Esophagus muscularis mucosa (tissue), 4 donors: ENCODE data around the gene SLC6A3. TPM values are rescaled to one million over a fixed set of nuclear protein-coding genes. Genes with fewer than 3 reads are reported as not detected.

Source experiments
- DNase-seq: peaks from one replicate; pipeline ENCODE4 v3.0.0-alpha.2; 2017; ENCODE audit errors: extremely low spot score
- H3K27ac ChIP-seq, 4 donors: fragments of 200-600 bp; sonication (generic); replicated peaks in 1 of 4; 1 replicate in 3 of 4; 2 replicates in 1 of 4; pipeline ENCODE4 v1.5.1; 2016 to 2019; ENCODE audit warnings: mild to moderate bottlenecking in 1 of 4
- H3K27me3 ChIP-seq, 4 donors: fragments of 200-600 bp; sonication (generic); one replicate each; pipeline versions ENCODE4 v1.5.1 to v1.6.0; 2016 to 2019
- H3K36me3 ChIP-seq, 4 donors: fragments of 200-600 bp; sonication (generic); one replicate each; pipeline ENCODE4 v1.5.1; 2016 to 2019
- H3K4me1 ChIP-seq, 4 donors: fragments of 200-600 bp; sonication (generic); one replicate each; pipeline ENCODE4 v1.5.1; 2016 to 2019
- H3K4me3 ChIP-seq, 4 donors: fragments of 200-600 bp; sonication (generic); 1 replicate in 2 of 4; 2 replicates in 2 of 4; pipeline ENCODE4 v1.5.1; 2016 to 2019; ENCODE audit warnings: mild to moderate bottlenecking in 4 of 4, moderate library complexity in 1 of 4
- H3K9me3 ChIP-seq, 4 donors: fragments of 200-600 bp; sonication (generic); 1 replicate in 3 of 4; 2 replicates in 1 of 4; pipeline ENCODE4 v1.5.1; 2016 to 2019
- CTCF ChIP-seq, 3 experiments: fragments of 200-600 bp in 2 of 3; fragments of 450-650 bp in 1 of 3; sonication (generic) in 2 of 3; IDR thresholded peaks; one replicate each; pipeline ENCODE4 v1.5.1; 2017 to 2019; ENCODE audit warnings: antibody characterized with exemption in 3 of 3, mild to moderate bottlenecking in 2 of 3, moderate library complexity in 1 of 3
- EP300 ChIP-seq: sonication (generic); formaldehyde crosslinking; IDR thresholded peaks from one replicate; pipeline ENCODE4 v1.6.1; 2017; ENCODE audit warnings: antibody characterized with exemption
- POLR2A ChIP-seq: fragments of 450-650 bp; IDR thresholded peaks from one replicate; pipeline ENCODE4 v1.6.1; 2017; ENCODE audit warnings: antibody characterized with exemption, moderate library complexity, mild to moderate bottlenecking, low read depth
- POLR2AphosphoS5 ChIP-seq, 2 donors: sonication (generic); formaldehyde crosslinking; IDR thresholded peaks; one replicate each; pipeline ENCODE4 v1.6.1; 2017; ENCODE audit warnings: antibody characterized with exemption in 2 of 2
- WGBS: methylation state at CpG from one replicate; pipeline ENCODE4 v1.1.5; 2018; 5-methylcytosine and 5-hydroxymethylcytosine counted together
- intact Hi-C: fragments of 100-400 bp; cut with DNase I; formaldehyde crosslinking; loops from one replicate; pipeline ENCODE4 v1.15.1; 2023
- total RNA-seq, 4 donors: library from RNA; depleted of rRNA; stranded (reverse); fragments of >200 nt; gene quantifications; one replicate each; pipeline versions ENCODE4 v1.1.0 to v1.2.1, GENCODE V29; 2016

The SLC6A3 gene
- total RNA-seq, 4 donors from 2014 or later = 0.06 TPM; not detected in 3

GRCh38 chr5:1356873-1357787 is 88.1 kb downstream of the SLC6A3 start:
- Histone ChIP-seq H3K27ac (no peak overlapping the region), H3K27me3 (peaks cover 0 to 46% (median 0%) of the 10 kb centered on the region in 4 donors), H3K9me3 (no peaks in the 10 kb centered on the region), H3K36me3 (no peaks in the 10 kb centered on the region), H3K4me3 (no peak overlapping the region), H3K4me1 (no peaks in the 10 kb centered on the region)
- DNase-seq = no peak
- 71% methylated on average over 28 of the region's 28 CpGs for WGBS
- intact Hi-C loops = no loop called here
- no peak for TF ChIP-seq POLR2AphosphoS5 (IDR thresholded peaks at IDR 0.05)
- no peak for TF ChIP-seq CTCF (IDR thresholded peaks at IDR 0.05)
- TF ChIP-seq POLR2A = no peak
- TF ChIP-seq EP300 = no peak

GRCh38 chr5:1354576-1354975 is 90.7 kb downstream of the SLC6A3 start:
- Histone ChIP-seq H3K4me1 (no peaks in the 10 kb centered on the region), H3K27me3 (peaks cover 0 to 22% (median 0%) of the 10 kb centered on the region in 4 donors), H3K36me3 (no peaks in the 10 kb centered on the region), H3K27ac (no peak overlapping the region), H3K4me3 (no peak overlapping the region), H3K9me3 (no peaks in the 10 kb centered on the region)
- no peak for DNase-seq
- intact Hi-C loops = no loop called here
- TF ChIP-seq POLR2A (no peak), EP300 (no peak), CTCF (IDR thresholded peaks at IDR 0.05) (no peak), POLR2AphosphoS5 (IDR thresholded peaks at IDR 0.05) (no peak)
- WGBS = 46% methylated on average over 4 of the region's 4 CpGs

GRCh38 chr5:1352231-1353219 is 92.7 kb downstream of the SLC6A3 start:
- Histone ChIP-seq H3K9me3 (no peaks in the 10 kb centered on the region), H3K27me3 (peaks cover 0 to 1% (median 0%) of the 10 kb centered on the region in 4 donors), H3K4me3 (no peak overlapping the region), H3K27ac (no peak overlapping the region), H3K36me3 (no peaks in the 10 kb centered on the region), H3K4me1 (no peaks in the 10 kb centered on the region)
- WGBS = 69% methylated on average over 7 of the region's 10 CpGs
- DNase-seq = no peak
- TF ChIP-seq POLR2A (no peak), EP300 (no peak), POLR2AphosphoS5 (IDR thresholded peaks at IDR 0.05) (no peak), CTCF (IDR thresholded peaks at IDR 0.05) (no peak)
- intact Hi-C loops = no loop called here

- WGBS = 74% methylated on average over 4 of the region's 4 CpGs
- no peak for DNase-seq
- Histone ChIP-seq H3K4me3 (no peak overlapping the region), H3K36me3 (no peaks in the 10 kb centered on the region), H3K9me3 (no peaks in the 10 kb centered on the region), H3K27ac (no peak overlapping the region), H3K4me1 (peaks cover 2% of the 10 kb centered on the region in 4 donors), H3K27me3 (no peaks in the 10 kb centered on the region)
- TF ChIP-seq CTCF (IDR thresholded peaks at IDR 0.05) = no peak
- no peak for TF ChIP-seq EP300
- no peak for TF ChIP-seq POLR2AphosphoS5 (IDR thresholded peaks at IDR 0.05)
- no peak for TF ChIP-seq POLR2A
- intact Hi-C loops = no loop called here
Measured at GRCh38 chr5:1351156-1351555, 94.1 kb downstream of the SLC6A3 start.
